ENCODE measurements around the gene TP73.
A peak's percentile ranks its signal among the peaks of the same experiment; 100 is the strongest.
"Not testable (repeated sequence)": the region's sequence is repeated elsewhere in the genome, so short reads cannot be mapped to it uniquely, and the experiment has no call there.

TP73 gene

DNA sequence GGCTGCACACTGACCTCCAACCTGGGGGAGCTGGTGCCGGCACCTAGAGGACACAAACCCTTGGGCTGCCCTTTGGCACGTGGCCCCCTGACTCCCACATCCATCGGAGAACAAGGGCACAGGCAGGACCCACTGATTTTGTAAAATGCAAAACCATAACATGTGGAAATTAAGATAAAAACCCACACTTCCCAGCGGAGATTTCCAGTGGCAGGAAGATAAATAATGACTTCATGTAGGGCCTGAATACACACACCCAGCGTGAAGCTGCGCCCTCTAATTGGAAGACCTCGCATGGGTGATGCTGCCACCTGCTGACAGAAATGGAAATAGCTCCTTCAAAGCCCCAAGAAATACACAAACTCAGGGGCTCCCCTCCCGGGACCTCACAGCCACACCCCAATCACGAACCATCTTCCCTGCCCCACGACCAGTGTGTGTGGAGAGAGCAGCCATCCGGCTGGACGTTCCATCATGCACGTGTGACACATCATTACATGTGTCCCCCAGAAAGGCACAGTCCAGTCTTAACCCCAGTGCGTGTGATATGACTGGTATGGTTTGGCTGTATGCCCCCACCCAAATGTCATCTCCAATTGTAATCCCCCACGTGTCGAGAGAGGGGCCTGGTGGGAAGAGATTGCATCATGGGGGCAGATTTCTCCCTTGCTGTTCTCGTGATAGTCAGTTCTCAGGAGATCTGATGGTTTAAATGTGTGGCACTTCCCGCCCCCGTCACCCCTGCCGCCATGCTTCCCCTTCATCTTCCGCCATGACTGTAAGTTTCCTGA is 33.2 kb upstream of the TP73 start:
- DNase-seq (ENCODE audit: low read depth) = peak; percentile 78

DNA sequence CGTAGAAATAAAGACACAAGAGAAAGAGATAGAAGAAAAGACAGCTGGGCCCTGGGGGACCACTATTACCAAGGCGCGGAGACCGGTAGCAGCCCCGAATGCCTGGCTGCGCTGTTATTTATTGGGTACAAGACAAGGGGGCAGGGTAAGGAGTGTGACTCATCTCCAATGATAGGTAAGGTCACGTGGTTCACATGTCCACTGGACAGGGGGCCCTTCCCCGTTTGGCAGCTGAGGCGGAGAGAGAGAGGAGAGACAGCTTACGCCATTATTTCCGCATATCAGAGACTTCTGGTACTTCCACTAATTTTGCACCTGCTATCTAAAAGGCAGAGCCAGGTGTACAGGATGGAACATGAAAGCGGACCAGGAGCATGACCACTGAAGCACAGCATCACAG is 31.6 kb upstream of the TP73 start:
- no peak for DNase-seq (ENCODE audit: low read depth)

DNA sequence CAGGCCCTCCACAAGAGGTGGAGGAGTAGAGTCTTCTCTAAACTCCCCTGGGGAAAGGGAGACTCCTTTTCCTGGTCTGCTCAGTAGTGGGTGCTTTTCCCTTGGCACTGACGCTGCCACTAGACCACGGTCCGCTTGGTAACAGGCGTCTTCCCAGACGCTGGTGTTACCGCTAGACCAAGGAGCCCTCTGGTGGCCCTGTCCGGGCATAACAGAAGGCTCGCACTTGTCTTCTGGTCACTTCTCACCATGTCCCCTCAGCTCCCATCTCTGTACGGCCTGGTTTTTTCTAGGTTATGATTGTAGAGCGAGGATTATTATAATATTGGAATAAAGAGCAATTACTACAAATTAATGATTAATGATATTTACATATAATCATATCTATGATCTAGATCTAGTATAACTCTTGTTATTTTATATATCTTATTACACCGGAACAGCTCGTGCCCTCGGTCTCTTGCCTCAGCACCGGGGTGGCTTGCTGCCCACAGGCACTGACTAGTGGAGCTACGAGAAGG is 31.1 kb upstream of the TP73 start:
- DNase-seq (ENCODE audit: low read depth) = not testable (repeated sequence)

DNA sequence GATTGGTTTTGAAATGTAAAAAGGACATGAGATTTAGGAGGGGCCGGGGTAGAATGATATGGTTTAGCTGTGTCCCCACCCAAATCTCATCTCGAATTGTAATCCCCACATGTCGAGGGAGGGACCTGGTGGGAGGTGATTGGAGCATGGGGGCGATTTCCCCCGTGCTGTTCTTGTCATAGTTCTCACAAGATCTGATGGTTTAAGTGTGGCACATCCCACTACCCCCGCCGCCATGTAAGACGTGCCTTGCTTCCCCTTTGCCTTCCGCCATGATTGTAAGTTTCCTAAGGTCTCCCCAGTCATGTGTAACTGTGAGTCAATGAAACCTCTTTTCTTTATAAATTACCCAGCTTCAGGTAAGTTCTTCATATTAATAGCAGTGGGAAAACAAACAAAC is 30.2 kb upstream of the TP73 start:
- not testable (repeated sequence) for DNase-seq (ENCODE audit: low read depth)

DNA sequence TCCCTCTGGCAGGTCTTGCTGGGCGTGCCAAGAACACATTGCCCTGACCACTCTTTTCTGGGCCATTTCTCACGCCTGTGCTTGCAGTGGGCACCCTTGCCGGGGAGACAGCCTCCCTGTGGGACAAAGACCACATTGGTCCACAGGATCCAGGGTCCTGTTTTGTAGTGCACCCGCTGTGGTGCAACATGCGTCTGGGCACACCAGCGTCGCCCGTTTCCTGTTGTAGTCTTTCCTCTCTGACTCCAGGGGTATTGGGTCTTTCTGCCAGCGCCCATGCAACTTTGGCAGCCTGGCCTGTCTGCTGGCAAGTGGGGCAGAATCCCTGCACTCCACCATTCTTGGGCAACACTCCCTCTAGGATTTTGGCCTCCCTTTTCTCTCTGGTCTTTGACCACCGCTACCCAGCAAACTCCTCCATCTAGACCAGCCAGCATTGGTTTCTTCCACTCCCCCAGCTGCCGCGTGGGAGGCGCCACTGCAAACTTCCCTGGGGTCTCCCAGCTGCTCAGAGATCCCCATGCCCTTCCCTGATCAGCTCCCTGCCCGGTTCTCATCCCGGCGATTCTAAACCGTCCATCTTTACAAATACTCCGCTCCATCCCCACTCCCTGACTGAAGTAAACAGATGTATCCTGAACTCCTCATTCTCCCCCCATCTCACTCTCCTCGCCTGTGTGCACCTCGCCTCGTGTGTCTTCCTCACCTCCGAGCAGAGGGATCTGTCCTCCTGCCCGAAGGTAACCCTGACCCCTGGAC is 28.7 kb upstream of the TP73 start:
- no peak for DNase-seq (ENCODE audit: low read depth)

DNA sequence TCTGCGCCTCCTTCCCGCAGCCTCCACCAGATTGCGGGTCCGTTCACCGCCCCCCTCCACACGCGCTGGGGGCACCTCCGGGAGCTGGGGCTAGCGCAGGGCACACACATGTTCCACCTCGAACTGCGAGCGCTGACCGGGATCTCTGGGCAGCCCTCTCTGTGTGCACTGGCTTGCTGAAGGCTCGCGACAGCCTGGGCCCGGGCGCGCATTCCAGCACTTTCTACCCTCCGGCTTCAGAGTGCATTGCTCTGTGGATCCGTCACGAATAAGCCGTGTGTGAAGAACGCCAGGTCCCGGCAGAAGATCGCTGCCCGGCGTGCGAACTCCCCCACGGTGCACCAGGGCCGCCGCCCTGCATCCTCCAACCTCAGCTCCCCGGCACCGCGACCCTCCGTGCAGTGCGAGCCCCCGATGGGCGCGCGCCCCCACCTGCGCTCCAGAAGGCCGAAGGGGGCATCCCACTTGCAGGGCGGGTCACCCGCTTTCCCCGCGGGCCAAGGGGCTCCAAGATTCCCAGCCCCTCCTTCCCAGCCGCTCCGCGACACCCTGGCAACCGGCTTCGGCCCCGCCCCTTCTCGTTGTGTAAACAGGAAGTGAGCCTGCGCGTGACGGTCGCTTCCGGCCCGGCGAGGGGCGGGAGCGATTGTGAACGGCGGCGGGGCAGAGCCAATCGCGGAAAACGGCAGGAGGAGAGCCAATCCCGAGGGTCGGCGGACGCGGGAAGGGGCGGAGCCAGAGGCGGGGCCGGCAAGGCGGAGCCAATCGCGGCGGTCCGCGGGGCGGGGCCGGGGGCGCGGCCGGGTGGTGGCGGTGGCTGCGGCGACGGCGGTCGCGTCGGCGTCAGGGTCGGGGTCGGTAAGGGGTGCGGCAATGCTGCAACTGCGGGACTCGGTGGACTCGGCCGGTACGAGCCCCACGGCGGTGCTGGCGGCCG is 27.8 kb upstream of the TP73 start, which contains the start of gene TPRG1L:
TSS of gene TPRG1L (plus strand) at position 816 of the 937 bp plus-strand sequence. CDS start at position 874, 58 bp downstream.
- peak; percentile 87 for DNase-seq (ENCODE audit: low read depth)

DNA sequence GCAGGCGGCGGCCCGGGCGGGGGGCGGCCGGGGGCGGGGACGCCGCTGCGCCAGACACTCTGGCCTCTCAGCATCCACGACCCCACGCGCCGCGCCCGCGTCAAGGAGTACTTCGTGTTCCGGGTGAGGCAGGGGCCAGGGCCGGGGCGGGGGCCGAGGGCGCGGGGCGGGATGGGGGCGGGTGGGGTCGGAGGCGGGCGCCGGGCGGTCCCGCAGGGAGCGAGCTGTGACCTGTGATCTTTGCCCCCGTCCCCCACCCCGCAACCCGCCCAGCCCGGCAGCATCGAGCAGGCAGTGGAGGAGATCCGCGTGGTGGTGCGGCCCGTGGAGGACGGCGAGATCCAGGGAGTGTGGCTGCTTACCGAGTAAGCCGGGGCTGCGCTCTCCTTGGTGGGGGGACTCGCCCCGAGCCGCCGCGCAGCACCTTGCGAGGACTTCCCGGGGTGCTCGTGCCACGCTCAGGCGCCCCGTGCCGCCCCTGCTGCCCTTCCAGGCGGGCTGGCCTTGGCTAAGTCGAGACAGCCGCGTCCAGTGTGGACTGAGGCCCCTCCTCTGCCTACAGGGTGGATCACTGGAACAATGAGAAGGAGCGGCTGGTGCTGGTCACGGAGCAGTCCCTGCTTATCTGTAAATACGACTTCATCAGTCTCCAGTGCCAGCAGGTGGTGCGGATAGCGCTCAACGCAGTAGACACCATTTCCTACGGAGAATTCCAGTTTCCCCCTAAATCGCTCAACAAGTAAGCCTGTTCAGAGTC is 27.0 kb upstream of the TP73 start:
- DNase-seq (ENCODE audit: low read depth) = peak; percentile 49

DNA sequence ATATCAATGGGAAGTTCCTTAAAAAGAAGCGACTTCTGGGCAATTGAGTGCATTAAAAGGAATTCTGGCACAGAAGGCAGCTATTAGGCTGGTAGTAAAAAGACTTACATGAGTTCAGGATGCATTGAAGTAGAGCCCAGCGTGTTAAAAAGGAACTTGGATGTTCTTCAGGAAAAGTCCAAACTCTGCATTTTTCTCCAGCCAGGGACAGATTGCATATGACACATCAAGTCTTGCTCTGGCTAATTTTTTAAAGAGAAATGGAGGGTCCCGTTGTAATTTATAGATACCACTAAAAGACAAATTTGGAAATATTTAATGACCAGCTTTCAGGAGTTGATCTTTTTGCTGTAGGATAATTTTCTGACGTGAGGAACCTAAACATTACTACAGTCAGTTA is 26.3 kb upstream of the TP73 start:
- DNase-seq (ENCODE audit: low read depth) = no peak

DNA sequence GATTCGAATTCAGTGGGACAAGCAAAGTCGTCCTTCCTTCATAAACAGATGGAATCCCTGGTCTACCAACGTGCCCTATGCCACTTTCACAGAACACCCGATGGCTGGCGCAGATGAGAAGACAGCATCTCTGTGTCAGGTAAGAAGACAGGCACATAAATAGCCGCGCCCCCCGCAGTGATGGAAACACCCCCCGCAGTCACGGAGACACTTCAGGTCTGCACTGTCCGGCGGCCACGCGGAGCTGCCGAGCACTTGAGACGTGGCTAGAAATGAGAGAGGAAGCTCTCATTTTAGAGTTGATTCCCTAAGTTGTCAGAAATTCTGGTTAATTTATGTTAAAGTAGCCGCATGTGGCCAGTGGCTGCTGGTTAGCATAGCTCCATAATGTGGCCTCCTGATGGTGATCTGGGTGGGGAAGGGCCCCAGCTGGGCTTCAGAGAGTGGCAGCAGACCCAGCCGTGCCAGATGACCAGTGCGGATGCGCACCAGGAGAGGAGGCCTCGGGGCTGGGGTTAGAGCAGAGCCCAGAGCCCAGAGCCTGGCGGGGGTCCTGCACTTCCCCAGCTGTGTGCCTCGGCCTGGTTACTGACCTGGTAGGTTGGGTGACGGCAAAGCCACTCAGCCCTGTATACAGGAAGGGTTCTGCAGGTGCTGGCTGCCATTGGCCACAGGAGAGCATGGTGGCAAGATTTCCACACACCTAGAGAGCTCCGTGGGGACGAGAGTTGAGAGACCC is 24.6 kb upstream of the TP73 start:
- DNase-seq (ENCODE audit: low read depth) = no peak

DNA sequence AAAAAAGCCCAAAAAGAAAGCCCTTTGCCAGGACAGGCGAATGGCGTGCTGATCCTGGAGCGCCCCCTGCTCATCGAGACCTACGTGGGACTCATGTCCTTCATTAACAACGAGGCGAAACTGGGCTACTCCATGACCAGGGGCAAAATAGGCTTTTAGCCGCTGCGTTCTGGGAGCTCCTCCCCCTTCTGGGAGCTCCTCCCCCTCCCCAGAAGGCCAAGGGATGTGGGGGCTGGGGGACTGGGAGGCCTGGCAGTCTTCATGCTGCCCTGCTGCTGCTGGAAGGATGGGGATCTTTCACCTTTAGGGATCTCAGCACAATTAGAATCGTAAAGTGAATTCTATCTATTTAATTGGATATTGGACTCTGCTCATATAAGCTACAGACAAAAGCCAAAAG is 23.9 kb upstream of the TP73 start:
- no peak for DNase-seq (ENCODE audit: low read depth)

DNA sequence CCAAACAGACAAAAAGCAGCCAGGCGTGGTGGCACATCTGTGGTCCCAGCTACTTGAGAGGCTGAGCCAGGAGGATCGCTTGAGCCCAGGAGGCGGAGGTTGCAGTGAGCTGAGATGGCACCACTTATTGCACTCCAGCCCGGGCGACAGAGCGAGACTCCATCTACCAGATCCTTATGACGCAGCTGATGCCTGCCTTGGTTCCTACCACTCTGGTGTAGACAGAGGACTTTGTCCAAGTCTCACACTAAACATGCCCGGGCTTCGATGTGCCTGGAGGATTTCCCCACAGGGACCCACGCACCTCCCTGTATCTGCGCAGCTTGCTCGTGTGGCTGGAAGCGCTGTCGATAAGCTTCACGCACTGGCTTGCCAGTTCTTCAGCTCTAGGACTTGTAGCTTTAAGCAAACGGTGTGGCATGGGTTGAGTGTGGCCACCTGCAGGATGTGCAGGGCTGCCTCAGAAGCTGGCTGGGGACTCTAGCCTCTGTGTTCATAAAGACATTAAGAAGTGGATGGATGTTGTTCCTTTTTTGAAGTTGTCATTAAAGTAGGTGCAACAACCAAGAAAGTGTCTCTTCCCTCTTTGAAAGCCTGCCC is 22.7 kb upstream of the TP73 start:
- DNase-seq (ENCODE audit: low read depth) = no peak

DNA sequence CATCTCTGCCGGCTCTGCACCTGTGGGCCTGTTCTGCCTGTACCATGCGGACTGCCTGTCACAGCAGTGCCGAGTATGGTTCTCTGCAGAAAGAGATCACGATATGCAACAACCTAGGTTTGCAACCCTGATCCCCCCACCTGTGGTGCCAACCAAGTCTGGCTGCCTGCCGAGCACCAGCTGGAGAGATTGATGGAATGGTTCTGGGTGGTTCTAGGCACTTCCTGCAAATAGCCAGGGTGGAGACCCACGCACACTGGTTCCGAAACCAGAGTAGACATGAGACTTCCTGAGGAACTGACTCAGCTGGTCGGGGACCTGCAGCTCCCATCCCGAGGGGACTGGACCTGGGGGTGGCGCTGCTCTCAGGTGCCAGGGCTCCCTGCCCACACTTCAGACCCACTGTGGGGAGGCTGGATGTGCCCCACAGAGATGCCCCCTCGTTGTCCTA is 22.1 kb upstream of the TP73 start:
- no peak for DNase-seq (ENCODE audit: low read depth)

DNA sequence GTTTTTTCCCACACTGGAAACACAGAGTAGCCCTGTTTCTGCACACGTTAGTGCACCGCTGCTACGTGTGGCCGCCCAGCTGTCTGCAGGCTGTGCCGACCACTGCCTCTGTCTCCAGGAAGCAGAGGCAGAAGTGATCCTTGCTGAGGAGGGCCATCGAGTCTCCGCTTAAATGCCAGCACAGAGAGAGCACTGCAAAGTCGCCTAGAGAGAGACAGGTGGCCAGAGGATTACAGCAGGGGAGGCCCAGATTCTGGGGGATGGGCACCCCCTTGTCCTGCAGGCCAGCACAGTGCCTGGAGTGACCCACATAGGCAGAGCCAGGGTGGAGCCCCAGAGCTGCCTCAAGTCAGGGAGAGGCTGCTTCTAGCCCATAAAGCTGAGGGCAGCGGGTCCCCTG is 21.4 kb upstream of the TP73 start:
- no peak for DNase-seq (ENCODE audit: low read depth)

DNA sequence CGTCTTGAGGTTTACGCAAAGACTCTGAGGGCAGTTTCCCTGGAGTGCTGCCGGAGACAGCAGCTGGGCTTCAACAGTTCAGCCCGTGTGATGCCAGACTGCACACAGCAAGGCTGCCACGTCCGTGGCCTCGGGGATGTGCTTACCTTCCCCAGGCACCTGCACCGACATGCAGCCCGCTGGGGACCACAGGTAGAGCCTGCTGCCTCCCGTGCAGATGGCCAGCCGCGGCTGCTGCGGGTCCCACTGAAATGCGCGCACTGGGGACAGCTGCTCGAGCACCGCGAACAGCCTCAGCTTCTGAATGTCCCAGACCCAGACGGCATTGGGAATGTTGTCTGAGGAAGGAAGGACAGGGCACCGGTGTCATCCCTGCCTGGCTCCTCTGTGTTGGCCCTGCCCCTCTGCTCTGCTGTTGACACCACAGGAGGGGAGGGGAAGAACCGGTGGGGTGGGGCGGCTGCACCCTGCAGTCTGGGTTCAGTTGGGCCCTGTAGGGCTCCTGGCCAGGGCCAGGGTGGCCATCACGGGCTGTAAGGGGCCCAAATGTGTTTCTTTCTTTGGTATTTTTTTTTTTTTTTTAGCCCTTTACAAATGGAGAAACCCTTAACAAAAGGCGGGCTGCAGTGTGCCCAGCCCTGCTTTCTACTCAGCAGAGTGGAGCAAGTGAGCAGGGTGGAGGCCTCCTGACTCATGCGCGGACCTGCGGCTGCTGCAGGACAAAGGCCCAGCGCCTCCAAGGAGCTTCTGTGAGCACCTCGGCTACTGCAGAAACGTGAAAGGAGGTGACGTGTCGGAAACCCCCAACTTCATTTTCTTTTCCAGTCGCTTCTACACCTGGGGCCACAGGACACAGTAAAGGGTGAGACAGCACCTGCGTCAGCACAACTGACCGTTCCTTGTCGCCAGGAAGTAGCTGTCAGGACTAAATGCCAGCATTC is 20.7 kb upstream of the TP73 start:
- no peak for DNase-seq (ENCODE audit: low read depth)

DNA sequence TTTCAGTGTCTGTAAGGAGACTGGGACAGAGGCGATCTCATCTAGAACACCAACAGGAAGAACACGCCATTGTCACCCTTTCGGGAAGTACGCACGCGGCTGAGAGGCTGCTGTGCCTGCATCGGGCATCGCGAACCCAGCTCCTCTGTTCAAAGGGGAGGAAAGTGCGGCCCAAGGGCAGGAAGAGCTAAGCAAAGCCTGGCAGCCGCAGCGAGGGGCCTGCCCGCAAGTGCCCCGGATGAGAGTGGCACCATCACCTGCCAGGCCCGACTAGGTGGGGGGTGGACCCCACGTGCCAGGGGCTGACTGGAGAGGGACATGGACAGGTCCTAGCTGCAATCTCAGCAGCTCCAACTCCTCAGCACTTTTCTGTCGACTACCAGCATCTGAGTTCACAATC is 20.0 kb upstream of the TP73 start:
- no peak for DNase-seq (ENCODE audit: low read depth)

DNA sequence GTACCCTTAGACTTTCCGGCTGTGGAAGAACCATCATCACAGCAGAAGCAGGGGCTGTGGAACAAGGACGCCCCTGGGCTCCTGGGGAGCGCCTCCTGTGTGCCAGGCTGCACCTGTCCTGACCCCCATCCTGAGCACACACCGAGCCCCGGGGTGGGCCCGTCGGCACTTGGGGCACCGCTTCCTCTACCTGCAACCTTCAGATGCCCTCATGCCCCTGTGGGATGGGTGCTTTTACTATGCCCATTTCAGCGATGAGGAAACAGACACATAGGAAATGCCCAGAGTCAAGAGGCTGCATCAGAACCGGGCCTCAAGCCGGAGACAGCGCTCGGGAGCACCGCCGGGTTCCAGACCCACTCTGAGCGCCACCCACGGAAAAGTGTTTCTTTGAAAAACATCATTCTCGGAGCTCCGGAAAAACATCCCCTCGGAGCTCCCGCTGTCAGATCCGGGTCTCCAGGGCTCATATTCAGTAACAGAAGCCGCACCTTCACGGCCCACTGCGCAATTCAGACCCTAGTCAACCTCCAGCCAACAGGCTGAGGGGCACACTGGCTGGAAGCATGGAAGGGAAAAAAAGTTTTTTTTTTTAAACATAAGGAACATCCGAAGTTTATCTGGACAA is 19.5 kb upstream of the TP73 start:
- no peak for DNase-seq (ENCODE audit: low read depth)

DNA sequence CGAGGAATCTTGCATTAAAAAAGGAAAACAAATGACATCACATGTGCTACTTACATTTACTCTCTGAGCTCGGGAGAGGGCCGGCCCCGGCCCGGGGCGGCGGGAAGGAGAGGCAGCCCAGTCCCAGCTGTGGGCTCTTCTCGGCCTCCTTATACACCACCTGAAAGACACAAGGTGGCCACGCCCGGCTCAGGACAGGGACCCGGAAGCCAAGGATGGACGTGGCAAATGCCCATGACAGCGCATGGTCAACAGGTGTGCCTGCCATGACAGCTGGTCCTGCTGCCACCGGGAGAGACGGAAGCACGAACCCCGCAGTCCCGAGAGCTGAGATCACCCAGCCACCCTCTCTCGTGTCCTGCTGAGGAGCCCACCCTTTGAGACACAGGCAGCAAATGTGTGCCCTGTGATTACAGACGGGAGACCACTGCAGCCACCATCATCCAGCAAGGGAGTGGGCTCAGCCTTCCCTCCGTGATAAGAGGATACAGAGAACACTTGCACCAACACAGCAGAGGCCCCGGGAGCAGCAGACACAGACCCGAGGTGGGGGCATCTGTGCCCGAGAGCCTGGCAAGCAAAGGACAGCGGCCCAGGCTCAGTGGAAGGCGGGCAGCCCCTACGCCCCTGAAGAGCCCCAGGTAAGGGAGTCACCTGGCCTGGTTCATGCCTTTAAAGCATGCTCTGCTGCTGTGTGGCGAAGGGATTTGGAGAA is 18.8 kb upstream of the TP73 start:
- DNase-seq (ENCODE audit: low read depth) = no peak
